GM19463 (cell line): ENCODE measurements around the gene SNCAIP.
A peak's percentile ranks its signal among the peaks of the same experiment; 100 is the strongest.

Experiments
- ATAC-seq: cut with Tn5 transposase; IDR thresholded peaks from one replicate; pipeline ENCODE4 v1.9.1; 2021; ENCODE audit warnings: mild to moderate bottlenecking, moderate library complexity; ENCODE audit not compliant: unreplicated experiment

SNCAIP gene

DNA sequence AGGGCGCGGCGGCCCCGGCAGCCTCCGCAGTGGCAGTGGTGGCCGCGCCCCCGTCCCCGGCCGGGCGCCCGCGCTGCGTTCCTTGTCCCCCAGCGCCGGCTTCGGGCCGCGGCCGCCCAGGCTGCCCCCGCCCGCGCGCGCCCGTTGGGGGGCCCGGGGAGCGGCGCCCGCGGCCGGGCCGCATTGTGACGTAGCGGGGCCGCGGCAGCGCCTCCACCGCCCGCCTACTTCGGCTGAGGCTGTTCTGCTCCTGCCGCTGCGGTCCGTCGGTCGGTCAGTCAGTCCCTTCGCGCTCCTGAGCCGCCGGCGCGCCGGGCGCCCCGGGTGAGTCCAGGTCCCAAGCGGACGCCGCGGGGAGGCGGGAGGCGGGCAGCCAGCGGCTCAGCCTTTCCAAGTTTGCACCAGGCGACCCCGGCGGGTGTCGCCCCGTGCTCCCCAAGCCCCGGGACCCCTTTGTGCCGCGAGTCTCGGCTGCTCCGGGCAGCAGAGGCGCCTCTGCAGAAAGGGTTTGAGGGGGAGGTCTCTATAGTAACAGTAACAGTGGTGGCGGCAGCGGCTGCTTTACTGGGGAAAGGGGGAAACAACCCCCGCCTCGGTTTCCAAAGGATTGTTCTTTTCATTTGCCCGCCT, at the start of gene SNCAIP:
SNCAIP (plus strand) TSS at position 277 of the 630 bp plus-strand sequence. CDS start 78,898 bp downstream, outside the sequence.
- peak; percentile 60 for ATAC-seq

DNA sequence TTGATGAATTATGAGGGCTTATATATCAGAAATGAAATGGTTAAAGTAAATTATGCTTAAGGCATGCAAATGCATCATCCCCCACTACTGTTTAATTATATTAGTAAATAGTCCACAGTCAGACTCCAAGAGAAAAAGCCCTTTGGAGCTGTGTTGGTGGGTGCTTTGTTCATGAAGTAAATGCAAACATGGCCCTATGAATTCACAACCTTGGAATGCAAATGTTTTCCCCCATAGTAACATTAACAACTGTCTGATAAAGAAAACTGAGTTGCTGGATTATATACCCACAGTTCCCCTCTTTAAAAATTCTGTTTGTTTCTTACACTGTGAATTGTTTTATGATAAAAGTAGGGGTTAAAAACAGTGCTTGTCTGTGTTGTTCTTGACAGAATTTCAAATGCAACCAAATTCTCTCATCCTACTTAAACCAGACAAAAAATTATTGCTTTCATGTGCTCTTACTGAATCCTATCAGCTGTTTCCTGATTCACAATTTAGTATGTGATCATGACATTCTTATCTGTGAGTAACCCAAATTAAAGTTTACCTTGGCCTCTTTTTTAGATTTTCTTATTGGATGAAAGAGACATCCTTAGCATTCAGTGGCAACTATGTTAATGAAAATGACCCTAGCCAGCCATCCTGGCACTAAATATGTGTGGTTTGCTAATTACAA, 48.5 kb upstream of the SNCAIP start:
- no peak for ATAC-seq

DNA sequence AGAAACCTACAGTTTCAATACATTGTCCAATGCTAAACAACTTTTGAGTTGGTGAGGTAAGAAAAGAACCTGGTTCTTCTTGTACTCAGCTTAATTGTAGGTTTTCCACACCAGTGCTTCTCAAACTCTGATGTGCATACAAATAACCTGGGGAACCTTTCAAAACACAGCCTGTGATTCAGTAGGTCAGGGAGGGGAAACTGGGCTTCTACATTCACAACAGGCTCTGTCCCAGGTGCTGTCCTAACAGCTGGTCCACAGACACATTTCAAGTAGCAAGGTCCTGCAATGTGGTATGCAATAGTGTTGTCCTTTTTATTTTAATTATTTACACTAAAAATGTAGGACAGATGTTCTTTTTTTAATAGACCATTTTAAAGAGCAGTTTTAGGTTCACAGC, 47.4 kb upstream of the SNCAIP start:
- no peak for ATAC-seq

DNA sequence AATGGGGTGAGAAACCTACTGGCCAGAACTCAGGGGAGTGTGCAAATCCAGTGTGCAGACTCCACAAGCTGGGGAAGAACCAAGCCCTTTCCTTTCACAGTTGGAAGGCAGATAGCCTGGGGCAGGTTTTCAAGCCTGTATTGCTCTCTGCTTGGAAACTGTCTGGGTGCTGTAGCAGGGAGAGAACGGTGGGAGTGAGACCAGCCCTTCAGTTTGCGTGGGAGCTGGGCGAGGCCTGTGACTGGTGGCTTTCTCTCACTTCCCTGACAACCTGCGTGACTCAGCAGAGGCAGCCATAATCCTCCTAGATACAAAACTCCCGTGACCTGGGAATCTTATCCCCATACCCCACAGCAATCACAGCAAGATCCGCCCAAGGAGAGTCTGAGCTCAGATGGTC, 44.9 kb upstream of the SNCAIP start:
- ATAC-seq = no peak

DNA sequence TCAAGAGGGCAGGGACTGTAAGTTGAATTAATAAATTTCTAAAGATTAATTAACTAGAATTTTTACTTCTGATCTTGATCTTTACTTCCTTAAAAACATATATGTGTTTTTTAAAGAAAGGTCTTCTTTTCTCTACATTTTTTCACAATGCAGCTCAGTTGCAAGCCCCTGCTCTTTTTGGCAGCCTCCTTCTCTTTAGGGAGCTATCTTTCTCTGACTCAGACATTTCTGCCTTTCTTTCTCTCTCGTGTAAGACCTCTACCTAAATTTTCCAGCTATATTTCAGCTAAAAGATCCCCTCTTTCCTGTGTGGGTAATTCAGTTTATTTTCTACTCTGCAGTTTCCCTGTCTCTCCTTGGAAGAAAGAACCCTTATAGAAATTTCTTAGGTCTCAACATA, 38.3 kb upstream of the SNCAIP start:
- ATAC-seq = no peak

DNA sequence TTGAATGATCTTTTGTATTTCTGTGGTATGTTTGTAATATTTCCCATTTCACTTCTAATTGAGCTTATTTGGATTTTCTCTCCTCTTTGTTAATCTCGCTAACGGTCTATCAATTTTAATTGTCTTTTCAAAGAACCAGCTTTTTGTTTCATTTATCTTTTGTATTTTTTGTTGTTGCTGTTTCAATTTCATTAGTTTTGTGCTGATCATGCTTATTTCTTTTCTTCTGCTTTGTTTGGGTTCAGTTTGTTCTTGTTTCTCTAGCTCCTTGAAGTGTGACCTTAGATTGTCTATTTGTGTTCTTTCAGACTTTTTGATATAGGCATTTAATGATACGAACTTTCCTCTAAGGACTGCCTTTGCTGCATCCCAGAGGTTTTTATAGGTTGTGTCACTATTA, 28.4 kb upstream of the SNCAIP start:
- no peak for ATAC-seq

DNA sequence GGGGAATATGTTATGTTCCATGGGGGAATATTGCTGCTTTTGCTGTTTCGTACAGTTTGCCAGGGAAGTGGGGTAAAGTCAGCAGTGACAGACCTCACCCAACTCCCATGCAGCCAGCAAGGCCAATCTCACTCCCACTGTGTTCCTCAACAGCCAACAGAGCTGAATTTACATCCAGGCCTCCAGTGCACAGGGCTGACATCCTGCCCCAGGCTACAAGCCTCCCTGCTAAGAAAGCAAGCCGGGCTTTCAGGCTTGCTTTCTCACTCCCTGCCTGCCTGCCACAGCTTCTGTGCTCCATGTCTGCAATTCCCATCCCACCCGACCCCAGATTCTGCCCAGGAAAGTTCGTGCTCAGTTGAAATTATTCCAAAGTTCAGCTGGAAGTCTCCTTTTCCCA, 25.5 kb upstream of the SNCAIP start:
- no peak for ATAC-seq

DNA sequence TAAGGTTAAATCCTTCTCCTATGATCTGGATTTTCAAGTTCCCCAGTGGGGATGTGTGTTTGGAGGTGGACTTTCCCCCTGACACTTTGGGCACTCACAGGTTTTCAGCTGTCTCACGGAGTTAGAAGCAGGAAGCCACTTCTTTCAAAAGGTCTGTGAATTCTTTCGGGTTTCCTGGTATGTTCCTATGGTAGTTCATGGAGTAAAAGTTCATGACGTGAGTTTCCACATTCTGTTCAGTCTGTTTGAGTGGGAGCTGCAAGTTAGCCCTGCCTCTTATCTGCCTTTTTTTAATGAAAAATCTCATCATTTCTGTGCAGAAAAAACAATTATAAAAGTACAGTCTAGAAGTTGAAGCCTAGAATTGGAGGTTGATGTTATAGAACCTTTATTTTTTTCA, 24.9 kb upstream of the SNCAIP start:
- ATAC-seq = no peak

DNA sequence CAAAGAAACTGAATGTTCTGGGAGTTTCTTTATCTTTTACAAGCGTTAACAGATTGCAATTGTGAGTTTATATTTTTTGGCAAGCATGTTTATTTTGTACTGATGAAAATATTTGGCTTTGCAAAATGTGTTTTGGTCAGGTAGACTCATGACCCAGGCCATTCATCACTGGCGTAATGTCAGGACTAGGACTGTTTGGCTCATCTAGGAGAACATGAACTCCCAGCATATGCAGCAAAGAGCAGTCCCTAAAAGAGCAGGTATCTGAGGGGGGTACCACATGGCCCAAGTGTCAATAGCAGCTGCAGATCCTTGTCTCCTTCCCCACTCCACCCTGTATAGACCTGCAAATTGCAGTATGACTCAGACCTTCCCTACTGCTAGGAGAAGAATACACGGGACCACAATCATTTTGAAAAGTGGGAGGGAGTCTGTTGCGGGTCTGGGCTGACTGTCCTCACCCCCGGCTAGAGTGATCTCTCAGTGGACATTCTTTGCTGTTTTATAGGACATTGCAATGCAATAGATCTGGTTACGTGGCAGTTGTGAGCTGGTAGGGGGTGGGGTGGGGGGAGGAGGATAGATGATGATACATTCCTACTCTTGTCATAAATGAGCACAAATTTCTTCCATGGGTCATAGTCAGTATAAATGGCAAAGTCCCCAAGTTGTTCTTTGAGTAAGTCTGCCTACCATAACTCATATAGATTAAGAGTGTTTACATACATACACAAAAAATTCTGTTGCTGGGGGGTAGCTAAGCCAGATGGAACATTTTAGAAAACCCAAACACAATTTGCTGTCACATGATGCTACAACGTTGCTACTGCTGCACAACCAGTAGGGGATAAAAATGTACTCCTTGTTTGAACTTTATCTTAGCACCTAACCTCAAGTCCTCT, 20.8 kb upstream of the SNCAIP start:
- ATAC-seq = no peak

DNA sequence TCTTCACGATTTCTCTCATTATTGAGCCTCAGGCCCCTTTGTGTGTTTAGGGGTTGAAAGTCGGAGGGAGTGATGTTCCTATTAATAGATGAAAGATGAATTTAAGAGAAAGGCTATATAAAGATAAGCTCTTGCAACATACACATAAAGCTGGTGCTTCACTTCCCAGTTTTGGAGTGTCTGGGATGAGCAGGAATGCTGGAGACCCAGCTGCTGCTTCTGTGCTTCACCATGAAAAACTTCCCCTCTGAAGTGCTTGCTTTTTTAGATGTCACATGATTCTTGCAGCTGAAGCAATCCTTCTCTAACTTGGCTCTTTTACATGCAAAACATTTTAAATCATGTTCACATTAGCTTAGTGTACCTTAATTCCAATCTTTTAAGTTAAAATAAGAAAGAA, 19.7 kb upstream of the SNCAIP start:
- ATAC-seq = no peak

DNA sequence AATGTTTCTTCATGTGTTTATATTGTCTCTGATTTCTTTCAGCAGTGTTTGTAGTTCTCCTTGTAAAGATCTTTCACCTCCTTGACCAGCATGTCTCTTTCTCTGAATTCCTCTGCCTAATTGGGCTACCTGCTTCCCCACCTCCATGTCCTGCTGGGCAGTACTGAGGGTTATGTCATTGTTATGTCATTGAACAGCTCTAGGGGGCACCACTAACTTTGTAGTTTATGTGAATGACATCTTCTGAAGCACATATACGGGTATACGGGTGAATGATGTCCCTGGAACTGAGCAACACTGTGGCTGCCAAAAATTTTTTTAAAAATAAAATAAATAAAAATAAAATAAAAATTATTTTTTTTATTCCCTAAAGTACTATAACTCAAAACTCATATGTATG, 16.9 kb upstream of the SNCAIP start:
- ATAC-seq = no peak

DNA sequence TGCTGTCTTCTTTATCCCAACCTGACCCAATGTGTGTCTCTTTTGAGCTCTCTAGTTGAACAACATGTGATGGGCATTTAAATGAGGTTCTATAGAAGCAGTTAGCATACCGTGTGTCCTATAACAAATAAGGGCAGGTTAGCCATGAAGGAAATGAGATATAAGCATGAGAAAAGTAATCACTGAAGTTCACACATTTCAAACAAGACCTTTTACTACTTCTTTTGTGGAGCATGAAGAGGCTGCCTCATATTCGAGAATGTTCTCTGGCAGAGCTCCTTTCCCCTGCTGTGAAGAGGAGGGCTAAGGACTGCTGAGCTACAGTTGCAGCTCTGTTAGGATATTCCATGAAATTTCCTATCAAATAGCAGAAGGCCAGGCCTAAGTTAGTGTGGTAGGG, 15.2 kb upstream of the SNCAIP start:
- no peak for ATAC-seq

DNA sequence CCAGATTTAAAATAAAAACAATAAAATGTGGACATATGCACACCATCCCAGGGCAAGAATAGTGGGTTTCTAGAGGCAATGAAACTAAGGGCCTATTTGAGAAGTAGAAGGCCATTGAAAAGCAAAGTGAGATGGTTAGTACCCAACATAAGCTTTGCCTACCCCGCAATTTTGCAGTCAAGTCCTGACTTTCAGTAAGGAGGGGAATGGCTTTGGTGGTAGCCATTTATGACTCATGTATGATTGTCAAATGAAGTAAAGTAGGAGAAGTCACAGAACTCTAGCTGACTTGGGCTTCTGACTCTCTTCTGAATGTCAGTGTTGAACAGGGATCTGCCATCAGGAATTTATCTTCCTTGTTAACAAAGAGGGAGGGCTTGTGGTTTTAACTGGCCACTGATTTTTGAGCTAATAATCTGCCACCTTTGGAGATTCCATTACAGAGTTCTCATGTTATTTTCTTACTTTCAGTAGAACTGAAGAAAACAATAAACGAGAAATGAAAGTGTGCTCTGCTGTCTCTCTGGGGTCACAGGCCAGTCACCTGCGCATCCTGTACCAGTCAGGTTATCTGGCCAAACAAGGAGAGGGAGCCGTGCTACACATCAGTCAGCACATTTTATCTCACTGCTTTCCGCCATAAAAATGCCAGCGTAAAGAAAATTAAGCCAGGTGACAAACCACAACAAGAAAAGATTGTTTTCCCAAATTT, 14.3 kb upstream of the SNCAIP start:
- peak; percentile 92 for ATAC-seq

DNA sequence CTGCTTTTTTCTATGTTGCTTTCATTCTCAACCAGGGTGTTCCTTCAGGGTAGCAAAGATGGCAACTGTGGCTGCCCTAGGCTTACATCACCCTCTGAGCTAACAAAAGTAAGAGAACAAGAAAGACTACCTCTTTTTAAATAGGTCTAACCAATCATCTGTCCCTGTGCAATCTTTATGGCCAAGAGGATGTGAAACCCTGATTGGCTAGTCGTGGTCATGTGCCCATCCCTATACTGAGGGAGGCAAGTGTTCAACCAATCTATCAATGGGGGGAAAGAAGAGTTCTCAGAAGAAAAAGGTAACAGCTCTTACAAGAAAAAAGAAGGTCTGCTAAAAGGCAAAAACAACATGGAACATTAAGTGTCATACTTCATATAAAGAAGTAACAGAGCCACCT, 11.7 kb upstream of the SNCAIP start:
- no peak for ATAC-seq

DNA sequence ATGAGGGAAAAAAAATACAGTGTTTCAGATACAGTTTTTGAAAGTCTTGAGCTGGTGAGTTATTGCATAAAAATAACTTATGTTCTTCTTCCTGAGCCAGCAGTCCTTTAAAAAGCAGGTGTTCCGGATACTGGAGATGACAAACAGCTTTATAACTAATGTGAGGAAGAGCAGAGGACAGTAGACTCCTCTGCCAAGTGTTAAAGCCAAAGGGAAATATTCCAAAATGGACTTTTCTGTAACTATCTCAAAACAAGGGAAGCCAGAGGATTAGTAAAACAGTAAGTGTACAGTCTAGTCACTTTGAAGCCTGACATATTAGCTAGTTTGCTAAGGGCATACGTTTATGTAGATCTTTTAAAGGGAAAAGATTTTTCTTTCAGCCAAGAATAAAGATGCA, 11.0 kb upstream of the SNCAIP start:
- no peak for ATAC-seq

DNA sequence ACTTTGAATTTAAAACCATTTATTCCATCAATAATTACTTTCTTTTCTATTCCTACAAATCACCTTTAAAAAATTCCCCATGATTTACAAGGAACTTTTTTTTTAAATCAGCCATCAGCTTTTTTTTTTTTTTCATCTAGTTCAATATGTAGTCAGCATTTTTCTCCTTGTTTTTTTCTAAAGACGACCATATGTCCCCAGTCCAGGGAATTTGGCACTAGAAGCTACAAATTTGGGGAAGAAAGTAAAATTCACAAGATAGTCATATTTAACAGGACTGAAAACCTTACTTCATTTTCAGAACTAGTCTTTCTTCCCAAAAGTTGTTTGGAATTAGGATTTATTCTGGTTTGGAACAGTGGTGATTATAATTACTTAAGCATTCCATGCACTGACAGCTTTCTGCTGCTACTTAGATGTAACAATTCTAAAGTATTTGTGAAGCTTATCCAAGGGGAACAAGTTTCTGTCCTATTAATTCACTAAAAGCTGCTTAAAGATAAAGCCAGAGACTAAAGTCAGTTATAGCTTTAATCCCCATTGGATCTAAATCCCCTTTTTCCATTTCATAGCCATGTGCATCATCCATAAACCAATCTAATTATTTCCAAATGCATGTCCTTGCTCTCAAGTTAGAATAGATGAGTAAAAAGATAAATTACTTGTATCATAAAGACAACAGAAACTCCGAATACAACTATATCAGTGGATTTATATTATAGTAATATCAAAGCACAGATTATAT, 7.4 kb upstream of the SNCAIP start:
- ATAC-seq = no peak

DNA sequence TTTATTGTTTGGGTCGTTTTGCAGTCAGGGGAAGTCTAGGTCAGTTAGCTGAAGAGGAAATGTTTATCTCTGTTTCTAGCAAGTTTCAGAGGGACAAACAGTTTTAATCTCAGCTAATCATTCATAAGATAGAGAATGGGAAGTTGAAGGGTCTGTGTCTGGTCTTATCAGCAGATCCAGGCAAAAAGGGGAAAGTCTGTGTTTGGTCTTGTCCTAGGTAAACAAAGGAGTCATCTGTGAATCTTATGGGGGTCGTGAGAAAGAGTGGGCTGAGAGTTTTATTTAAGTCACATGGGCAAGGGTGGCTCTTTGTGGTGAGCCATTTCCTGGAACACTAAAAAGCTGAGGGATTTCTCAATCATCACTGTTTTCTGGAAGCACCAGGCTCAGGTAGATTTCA, 5.6 kb upstream of the SNCAIP start:
- ATAC-seq = no peak

DNA sequence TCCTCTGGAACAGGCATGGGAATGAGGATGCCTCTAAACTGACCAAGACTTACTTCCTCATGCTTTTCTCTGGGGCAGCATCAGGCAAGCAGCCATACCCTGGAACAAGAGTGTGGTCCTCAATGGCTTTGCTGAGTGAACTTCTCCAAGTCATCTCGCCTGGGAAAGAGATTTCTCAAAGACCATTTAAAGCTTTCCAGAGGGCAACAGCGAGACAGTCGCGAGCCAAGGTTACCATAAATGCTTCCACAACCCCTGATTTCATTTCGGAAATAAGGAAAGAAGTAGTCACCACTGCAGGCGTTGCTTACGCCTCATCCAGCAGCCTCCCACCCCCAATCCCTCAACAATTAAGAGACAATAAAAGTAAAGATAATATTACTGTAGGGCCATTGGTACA, 1.1 kb upstream of the SNCAIP start:
- no peak for ATAC-seq

DNA sequence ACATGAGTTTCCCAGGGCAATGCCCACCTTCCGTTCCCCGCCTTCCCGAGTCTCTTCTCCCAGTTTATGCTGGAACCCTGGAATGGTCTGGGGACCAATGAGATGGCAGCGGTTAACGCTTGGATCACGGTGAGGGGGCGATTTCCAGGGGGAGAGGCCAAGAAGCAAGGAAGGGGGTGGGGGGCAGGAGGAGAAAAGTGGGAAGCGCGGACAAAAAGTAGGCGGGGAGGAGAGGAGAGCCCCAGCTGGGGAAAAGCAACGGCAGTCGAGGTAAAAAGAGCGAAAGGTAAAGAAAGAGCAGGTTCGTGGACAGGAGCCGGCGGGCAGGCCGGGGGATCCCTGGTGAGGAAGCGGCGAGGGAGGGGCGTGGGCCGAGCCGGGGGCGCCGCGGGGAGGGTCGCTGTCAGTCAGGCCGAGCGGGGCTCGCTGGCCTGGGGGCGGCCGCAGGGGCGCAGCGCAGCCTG, 508 bp upstream of the SNCAIP start:
- no peak for ATAC-seq

DNA sequence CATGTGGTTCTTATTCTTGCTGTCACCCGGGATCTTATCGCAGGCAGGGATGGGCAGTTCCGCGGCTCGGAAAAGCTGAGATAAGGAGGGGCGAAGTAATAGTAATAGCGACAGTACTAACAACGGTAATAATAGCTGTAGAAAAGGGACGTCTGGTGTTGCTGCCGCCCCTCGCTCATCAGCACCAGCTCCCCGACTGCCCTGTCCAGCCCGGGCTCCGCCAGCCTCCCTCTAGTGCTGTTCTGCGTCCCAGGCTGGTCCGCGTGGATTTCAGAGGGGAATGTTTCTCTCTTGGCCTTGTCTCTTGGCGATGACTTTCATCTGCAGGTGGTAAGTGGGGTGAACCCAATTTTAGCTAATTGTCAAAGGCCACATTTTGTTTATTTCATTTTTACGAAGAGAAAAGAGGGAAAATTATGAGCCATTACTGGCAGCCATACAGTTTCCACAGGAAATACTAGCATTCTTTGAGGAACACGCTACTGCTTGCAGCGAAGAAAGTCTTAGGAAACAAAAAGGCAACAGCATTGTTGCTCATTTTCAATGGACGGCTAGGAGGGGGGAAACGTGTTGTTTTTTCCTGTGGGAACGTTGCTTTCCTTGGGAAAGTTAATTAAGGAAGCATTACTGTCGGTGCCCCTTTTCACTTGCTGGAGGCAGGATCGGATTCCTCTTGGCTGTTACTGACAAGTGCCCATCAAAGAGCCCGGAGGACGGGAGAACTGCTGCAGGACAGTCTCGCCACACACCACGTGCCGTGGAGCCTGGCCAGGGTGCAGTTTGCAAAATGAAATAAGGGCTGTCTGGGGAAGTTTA, 762 bp downstream of the SNCAIP start:
- peak; percentile 5 for ATAC-seq
